GM18517 (cell line): ENCODE data around the gene NOM1.
A peak's percentile ranks its signal among the peaks of the same experiment; 100 is the strongest.

ENCODE experiments used
- ATAC-seq: cut with Tn5 transposase; IDR thresholded peaks from one replicate; pipeline ENCODE4 v1.9.1; 2021; ENCODE audit warnings: mild to moderate bottlenecking, moderate library complexity; ENCODE audit not compliant: unreplicated experiment

NOM1 gene

GRCh38 chr7:157003445-157003755 lies 53.9 kb downstream of the NOM1 start:
- no peak for ATAC-seq

DNA sequence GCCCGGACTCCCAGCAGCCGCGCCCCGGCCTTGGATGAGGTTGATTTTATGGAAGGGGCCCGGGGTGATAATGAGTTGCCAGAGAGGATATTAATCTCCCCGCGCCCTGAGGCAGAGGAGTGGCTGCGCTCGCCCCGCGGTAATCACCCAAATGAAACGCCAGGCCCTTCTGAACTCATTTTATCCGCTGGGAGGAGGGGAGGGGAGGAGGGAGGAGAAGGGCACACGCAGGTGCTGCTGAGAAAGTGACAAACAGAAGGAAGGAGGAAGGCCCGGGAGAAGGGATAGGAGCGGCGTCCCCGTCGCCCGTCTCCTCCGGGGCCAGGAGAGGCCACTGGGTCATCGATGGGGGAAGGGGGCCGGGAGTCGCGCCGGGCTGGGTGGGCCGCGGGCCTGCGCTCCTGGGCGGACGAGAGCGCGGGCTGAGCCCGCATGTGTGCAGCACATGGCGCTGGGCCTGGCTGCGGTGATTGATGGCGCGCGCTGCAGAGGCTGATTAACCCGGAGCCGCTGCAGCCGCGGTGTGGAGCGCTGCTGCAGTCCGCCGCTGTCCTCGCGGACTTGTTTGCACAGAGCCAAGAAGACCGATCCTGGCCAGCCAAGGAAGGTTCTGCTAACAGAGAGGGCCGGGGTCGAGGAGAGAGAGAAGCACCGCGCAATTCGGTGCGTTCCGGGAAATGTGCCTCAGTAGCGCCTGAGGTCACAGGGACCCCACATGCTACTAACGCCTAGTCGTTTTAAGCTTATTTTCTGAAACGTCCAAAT lies 54.4 kb downstream of the NOM1 start:
- ATAC-seq: no peak

DNA sequence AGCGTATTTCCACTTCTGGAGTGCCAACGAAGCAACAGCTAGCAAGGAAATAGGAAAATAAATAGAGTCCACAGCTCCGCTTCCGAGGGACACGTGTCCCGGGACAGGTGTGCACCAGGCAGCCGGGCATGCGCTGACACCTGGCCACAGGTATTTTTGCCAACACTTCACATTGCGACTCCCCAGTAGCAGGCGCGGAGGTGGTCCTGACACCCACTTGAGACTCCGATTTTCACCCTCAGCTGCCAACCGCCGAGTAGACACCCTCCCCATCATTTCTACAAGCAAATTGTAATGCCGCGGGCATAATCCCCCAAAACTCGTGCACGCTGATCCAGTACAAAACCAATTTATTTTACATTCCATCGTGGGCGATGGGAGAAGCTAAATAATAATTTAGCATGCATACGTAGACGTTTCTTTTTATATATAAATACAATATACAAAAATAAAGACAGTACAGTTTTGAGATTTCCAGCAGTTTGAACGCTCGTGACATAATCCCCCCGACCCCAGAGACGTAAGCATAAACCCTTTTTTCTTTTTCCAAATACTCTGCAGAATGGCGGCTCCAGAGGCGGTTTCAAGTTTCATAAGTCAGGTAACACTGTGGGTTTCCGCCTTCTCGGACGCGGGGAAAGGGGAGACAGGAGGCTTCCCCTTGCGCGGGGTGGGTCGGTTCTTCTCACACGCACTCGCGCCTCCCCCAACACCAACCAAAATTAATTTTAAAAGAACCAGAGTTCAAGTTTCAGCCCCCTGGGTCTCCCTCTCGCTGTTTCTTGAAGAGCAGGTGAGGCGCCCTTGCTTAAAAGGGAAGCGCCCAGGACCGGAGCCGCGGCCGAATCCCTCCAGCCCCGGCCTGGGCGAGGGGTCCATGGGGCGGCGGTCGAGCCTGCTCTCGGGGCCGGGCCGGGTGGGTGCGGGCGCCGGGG lies 55.3 kb downstream of the NOM1 start:
- ATAC-seq: no peak

DNA sequence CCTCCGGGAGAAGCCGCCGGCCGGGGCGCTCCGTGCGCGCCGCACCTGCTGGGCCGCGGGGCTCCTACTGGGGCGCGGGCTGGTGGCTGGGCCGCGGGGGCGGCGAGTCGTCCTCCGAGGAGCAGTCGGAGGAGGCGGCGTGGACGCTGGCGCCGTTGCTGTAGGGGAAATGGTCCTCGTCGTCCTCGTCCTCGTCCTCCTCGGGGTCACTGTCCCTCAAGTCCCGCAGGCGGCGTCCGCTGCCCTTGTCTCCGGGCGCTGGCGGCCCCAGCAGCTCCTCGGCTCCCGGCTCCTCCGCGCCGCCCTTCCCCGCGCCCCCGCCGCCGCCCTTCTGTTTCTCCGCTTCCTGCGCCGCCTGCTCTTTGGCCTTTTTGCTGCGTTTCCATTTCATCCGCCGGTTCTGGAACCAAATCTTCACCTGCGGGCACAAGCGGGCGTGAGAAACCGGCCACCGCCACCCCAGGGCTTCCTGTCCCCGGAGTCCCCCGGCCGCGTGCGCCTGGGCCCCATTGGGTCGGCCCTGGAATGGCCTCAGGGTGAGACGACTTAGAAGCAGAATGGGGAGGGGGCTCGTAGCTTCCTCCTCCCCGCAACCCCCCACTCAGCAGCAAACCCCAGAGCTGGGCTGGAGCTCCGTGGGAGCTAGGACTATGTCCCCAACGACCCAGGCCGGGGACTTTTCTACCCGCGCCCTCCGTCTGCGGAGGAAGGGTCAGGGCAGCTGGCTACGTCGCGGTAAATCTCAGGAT lies 56.1 kb downstream of the NOM1 start:
- no peak for ATAC-seq

DNA sequence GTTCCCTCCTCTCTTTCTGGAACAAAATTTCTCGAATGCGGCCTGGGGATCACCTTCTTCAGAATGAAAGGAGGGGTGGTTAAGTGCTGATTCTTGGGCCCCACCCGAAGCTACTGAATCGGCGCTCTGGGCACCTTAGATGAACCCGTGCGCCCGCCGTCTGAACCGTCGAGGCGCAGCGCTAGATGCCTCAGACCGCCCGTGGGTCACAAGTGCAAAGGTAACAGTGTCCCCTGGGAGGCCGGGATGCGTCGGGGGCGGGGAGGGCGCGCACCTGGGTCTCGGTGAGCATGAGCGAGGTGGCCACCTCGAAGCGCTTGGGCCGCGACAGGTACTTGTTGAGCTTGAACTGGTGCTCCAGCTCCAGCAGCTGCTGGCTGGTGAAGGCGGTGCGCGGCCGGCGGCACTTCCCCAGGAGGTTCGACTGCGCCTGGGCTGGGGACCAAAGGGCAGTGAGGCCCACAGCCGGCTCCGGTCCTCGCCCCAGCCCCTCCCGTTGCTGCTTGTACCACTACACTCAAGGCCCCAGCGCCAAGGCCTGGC lies 56.8 kb downstream of the NOM1 start:
- no peak for ATAC-seq

DNA sequence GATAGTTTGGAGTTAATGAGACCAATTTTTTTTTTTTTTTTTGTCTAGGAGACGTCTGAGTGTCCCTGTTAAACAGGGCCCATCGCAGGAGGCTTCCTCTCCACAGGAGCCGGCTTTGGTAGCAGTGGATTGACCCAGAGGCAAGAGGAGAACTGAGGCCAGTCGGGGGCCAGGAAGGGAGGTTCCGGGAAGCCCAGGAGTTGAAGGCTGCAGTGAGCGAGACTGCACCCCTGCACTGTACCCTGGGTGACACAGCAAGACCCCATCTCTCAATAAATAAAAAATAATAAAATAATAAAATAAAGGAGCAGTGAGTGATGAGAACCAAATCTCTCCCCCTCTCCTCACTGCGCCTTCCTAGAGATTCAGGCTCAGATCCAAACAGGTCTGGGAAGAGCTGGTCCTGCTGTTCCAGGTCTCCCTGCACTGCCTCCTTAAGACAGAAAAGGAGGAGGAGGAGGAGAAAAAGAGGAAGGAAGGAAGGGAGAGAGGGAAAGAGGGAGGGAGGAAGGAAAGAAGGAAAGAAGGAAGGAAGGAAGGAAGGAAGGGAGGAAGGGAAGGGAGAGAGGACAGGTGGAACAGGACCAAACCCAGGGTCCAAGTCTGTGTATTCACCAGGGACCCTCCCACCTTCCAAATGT lies 57.4 kb downstream of the NOM1 start:
- no peak for ATAC-seq

DNA sequence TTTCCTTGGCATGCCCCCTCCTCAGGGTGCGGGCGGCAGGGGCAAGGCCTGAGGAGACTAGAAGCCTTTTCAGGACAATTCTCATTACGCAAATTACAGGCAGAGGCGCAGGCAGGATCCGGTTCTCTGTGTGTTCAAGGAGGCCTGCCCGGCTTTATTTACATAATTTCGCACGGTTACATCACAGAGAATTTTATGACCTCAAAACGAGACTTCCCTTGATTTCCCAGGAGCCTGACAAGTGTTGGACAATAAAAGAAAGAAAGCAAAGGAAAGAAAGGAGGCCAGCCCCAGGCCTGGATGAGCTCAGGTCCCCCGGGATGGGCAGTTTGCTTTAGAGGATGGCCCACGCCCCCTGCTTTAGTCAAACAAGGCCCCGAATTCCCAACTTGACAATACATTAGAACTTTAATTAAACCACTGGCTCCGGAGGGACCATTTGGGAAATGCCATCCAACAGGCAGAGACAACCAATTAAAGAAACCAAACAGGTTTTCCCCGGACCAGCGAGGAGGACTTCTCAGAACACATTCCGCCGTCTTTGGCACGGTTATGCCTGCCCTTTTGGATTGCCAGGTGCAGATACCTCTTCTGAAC lies 58.1 kb downstream of the NOM1 start:
- ATAC-seq: no peak

DNA sequence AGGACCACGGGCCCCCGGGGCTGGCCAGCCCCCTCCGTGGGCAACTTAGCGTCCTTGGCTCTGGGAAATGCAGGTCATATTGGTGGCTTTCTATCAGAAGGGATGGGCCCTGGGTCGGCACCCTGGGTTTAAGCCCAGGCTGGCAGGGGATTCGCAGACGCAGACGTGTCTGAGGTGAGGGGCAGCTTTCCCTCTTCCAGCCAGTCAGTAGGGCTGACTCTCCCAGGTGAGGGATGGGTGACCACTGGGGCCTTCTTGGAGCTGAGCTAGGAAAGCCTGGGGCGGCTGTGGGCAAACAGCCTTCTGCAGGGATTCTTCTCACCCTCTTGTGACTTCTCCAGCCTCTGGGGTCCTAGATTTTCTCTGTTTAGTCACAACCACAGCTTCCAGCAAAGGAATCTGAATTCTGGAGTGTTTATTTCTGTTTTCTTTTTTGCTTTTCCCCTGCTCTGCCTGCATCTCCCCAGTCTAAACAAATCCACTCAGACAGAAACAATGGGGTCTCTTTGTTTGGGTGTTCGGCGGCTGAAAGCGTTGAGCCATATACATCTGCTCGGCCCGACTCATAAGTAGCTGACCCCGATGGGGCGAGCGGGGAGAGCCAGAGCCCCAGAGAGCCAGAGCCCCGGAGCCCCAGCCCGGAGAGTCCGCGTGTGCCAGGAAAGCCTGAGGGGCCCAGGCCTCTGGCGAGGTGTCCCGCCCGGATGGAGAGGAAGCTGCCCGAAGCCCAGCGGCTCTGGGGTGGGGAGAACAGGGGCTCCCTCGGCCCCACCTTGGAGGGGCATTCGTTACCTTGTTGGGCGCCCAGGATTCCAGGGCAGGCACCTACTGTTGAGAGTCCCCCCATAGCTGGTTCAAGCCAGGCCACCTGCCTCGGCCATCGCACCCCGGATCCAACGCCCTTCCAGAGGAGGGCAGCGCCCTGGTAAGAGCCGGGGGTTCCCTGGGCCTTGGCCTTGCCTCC lies 59.0 kb downstream of the NOM1 start:
- ATAC-seq: no peak

GRCh38 chr7:157009170-157009777 lies 59.8 kb downstream of the NOM1 start:
- no peak for ATAC-seq

DNA sequence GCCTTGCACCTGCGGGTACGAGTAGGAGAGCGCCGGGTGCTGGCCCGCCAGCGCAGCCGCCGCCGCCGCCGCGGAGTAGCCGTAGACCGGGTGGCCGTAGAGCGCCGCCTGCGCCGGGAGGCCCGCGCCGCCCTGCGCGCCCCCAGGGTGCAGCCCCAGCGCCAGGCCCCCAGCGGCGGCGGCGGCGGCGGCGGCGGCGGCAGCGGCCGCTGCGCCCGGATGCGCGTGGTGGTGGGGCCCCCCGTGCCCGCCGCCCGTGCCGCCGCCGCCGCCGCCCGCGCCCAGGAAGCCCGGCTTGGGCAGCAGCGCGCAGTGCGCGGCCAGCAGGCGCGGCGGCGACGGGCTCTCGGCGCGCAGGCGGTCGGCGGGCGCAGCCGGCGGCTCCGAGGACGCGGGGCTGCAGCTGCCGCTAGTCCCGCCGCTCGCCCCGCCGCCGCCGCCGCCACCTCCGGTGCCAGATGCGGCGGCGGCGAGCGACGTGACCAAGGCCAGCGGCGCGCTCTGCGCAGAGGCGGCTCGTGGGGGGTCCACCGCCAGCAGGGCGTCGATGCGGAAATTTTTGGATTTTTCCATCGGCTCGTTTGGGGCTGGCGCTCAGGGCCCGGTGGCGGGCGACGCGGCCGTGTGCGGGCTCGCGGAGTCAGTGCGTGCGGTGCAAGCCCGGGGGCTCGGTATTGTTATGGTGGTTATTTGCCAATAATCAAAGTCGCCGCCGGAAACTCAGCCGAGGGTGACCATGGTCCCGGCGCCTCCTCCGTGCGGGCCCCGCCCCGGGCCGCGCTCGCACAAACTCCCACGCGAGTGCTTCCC lies 60.5 kb downstream of the NOM1 start:
- peak; percentile 47 for ATAC-seq

DNA sequence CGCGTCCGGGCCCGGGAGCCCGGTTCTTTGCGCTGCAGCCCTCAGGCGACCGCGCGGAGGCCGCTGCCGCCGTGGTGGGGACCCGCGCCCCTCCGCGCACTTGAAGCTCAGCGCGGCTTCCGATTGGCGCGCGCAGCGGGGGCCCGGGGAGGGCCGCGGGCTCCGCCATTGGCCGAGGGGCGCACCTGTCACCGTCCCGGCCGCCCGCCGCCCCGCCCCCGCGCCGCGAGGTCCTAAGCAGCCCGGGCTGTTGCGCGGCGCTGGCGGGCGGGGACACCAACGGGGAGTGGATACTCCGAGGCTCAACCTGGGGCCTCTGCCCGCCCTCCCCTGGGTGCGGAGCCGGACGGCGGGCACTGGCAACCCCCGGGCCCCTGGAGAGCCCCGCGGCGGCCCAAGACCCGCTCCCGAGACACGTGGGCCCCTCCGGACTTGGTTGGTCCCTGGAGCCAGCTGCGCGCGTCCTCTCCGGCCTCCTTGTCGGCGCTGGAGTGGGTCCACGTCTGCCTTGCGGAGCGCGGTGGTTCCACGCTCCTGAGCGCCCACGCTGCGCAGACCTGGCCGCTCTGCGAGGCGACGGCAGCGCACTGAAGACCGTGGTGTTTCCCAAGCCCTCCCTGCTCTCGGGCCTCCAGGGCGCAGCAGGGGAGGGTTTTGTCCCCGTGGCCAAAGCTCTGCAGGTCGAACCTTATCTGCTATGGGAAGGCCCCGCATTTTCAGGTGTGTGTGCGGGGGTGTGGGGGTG lies 61.2 kb downstream of the NOM1 start, which contains the start of gene MNX1:
Gene MNX1, minus strand, starts transcription at position 76 of the 745 bp plus-strand sequence. CDS start 313 bp downstream, outside the sequence.
- peak; percentile 58 for ATAC-seq

- no peak for ATAC-seq
Observed at GRCh38 chr7:157011333-157012112, 62.0 kb downstream of the NOM1 start.

GRCh38 chr7:157012113-157012547 lies 62.6 kb downstream of the NOM1 start:
- no peak for ATAC-seq

GRCh38 chr7:157013101-157013500 lies 63.6 kb downstream of the NOM1 start:
- no peak for ATAC-seq

GRCh38 chr7:157013602-157014549 lies 64.4 kb downstream of the NOM1 start:
- ATAC-seq: no peak
